Kidney (tissue), 14 donors: ENCODE results near the gene UBAP2L. TPM values are rescaled to one million over a fixed set of nuclear protein-coding genes. Genes with fewer than 3 reads are reported as not detected.

ENCODE experiments used
- DNase-seq, 5 donors: peaks; one replicate each; pipeline ENCODE4 v3.0.0-alpha.2; 2013 to 2020
- FAIRE-seq: peaks from 2 replicates; lab custom pipeline; 2012; peaks lifted over from hg19 to GRCh38; lab: Jason Lieb, UNC
- H3K27ac ChIP-seq, 2 donors: one replicate each; pipeline ENCODE4 v1.7.0; 2013; ENCODE audit warnings: low read depth in 2 of 2, low read length in 2 of 2, inconsistent platforms in 1 of 2
- H3K27me3 ChIP-seq: one replicate; pipeline ENCODE4 v1.7.1; 2013; ENCODE audit warnings: low read length, inconsistent platforms; ENCODE audit not compliant: control insufficient read depth, insufficient read depth
- H3K36me3 ChIP-seq, 3 donors: one replicate each; pipeline versions ENCODE4 v1.7.0 to v1.7.1; 2013; ENCODE audit warnings: low read length in 3 of 3, control low read depth in 1 of 3, inconsistent platforms in 1 of 3; ENCODE audit not compliant: insufficient read depth in 3 of 3, control insufficient read depth in 2 of 3
- H3K4me1 ChIP-seq, 3 donors: one replicate each; pipeline versions ENCODE4 v1.7.0 to v1.7.1; 2013; ENCODE audit warnings: low read length in 3 of 3, inconsistent platforms in 1 of 3, low read depth in 1 of 3; ENCODE audit not compliant: control insufficient read depth in 2 of 3, insufficient read depth in 2 of 3
- H3K4me3 ChIP-seq, 3 donors: one replicate each; pipeline versions ENCODE4 v1.7.0 to v1.8.1; 2013; ENCODE audit warnings: low read length in 3 of 3, control low read depth in 1 of 3, inconsistent platforms in 1 of 3
- H3K9ac ChIP-seq, 3 donors: one replicate each; pipeline versions ENCODE4 v1.7.0 to v1.7.1; 2013; ENCODE audit warnings: low read length in 3 of 3, control low read depth in 1 of 3, inconsistent platforms in 1 of 3
- H3K9me3 ChIP-seq, 3 donors: one replicate each; pipeline versions ENCODE4 v1.7.0 to v1.7.1; 2013; ENCODE audit warnings: low read length in 3 of 3, control low read depth in 1 of 3, inconsistent platforms in 1 of 3; ENCODE audit not compliant: control insufficient read depth in 2 of 3, insufficient read depth in 1 of 3
- intact Hi-C: fragments of 100-400 bp; cut with DNase I; formaldehyde crosslinking; loops from one replicate; pipeline ENCODE4 v1.11.1; 2022
- microRNA-seq: library from miRNA; unstranded; fragments of <30 nt; microRNA quantifications from one replicate; pipeline ENCODE4 v1.2.0, GENCODE V29; 2020
- polyA plus RNA-seq: library from polyadenylated mRNA; stranded (reverse); fragments of 350-450 nt; fragmentation: Illumina TruSeq; extraction: RNeasy Lipid Tissue Mini Kit (QIAGEN cat#74804); gene quantifications from one replicate; pipeline ENCODE4 v1.2.3, GENCODE V29; 2014; ENCODE audit warnings: low read depth, low replicate concordance; ENCODE audit not compliant: insufficient read depth
- total RNA-seq: library from RNA; stranded (reverse); fragmentation: NEBNext Ultra II Directional; extraction: Animal tissue kit (Norgen Biotek cat#: 25700); gene quantifications from one replicate; pipeline ENCODE4 v1.2.1, GENCODE V29; 2021
- TF ChIP-seq, protein P1 (sequence below): IDR thresholded peaks from 3 replicates; pipeline ENCODE4 v1.5.1; 2012; ENCODE audit warnings: mild to moderate bottlenecking, moderate library complexity, borderline replicate concordance; ENCODE audit not compliant: insufficient read depth; ENCODE audit errors: extremely low read depth
- donor health status: control.
- donor health status: control.
- donor health status: control.
- donor health status: control.
- donor health status: control.
- donor health status: DM: yes; HTN: yes; CAD: no.
- donor health status: Normal renal cell carcinoma (clear cell type).

Gene UBAP2L
- total and polyA plus RNA-seq, 2 donors from 2014 or later = 46.2 to 131 TPM

DNA sequence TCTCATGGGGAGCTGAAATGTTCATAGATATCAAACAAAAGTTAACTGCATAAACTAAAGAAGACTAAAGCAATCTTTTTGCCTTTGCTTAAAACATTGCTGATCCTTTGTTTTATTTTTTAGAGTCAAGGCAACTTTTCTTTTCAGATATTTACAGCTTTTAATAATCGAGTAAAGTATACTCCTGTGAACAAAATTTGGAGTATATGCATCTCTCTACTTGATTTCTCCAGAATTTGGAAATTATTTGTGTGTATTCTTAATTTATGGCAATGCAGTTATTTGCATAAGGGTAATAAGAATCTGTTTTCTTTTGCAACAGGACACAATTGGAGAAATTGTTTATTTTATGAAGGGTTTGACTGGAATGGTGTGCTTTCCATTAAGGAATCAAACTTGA lies 95.9 kb downstream of the UBAP2L start:
- no peak for FAIRE-seq
- no peak overlapping the region for H3K9ac ChIP-seq
- intact Hi-C loops = no loop called here

DNA sequence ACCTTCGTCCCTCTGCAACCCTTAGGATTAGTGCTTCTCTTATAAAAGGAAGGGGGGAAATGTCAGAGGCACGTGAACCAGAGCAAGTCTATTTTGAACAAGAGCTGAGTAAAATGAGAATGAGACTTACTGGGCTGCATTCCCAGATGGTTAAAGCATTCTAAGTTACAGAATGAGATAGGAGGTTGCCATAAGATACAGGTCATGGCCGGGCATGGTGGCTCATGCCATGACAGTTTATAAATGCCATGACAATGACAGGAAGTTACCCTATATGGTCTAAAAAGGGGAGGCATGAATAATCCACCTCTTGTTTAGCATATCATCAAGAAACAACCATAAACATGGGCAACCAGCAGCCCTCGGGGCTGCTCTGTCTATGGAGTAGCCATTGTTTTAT lies 97.6 kb downstream of the UBAP2L start:
- Histone ChIP-seq H3K4me1 (no peaks in the 10 kb centered on the region), H3K4me3 (no peak overlapping the region), H3K36me3 (no peaks in the 10 kb centered on the region), H3K9ac (no peak overlapping the region), H3K9me3 (no peaks in the 10 kb centered on the region), H3K27me3 (no peaks in the 10 kb centered on the region), H3K27ac (no peak overlapping the region)
- no peak for DNase-seq
- TF ChIP-seq, protein P1, sequence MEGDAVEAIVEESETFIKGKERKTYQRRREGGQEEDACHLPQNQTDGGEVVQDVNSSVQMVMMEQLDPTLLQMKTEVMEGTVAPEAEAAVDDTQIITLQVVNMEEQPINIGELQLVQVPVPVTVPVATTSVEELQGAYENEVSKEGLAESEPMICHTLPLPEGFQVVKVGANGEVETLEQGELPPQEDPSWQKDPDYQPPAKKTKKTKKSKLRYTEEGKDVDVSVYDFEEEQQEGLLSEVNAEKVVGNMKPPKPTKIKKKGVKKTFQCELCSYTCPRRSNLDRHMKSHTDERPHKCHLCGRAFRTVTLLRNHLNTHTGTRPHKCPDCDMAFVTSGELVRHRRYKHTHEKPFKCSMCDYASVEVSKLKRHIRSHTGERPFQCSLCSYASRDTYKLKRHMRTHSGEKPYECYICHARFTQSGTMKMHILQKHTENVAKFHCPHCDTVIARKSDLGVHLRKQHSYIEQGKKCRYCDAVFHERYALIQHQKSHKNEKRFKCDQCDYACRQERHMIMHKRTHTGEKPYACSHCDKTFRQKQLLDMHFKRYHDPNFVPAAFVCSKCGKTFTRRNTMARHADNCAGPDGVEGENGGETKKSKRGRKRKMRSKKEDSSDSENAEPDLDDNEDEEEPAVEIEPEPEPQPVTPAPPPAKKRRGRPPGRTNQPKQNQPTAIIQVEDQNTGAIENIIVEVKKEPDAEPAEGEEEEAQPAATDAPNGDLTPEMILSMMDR = no peak
- no peak for FAIRE-seq
- intact Hi-C loops = no loop called here

More for the DNA sequence above, 95.9 kb downstream of the UBAP2L start:
- DNase-seq = no peak
- Histone ChIP-seq H3K27ac (no peak overlapping the region), H3K27me3 (no peaks in the 10 kb centered on the region), H3K4me3 (no peak overlapping the region), H3K4me1 (no peaks in the 10 kb centered on the region), H3K9me3 (no peaks in the 10 kb centered on the region), H3K36me3 (no peaks in the 10 kb centered on the region)
- TF ChIP-seq, protein P1 = no peak

Small RNA genes within 50 kb of the gene (microRNA-seq; reads per million reads assigned to microRNA genes)
- gene MIR190B = 5.1 reads per million, percentile 9 among the genes with 10 or more reads in this experiment

Other genes with a start within 250 kb of the UBAP2L start
- gene JTB, start 243.3 kb upstream of the UBAP2L start, total RNA-seq = 97.0 TPM
- gene JTB, start 243.3 kb upstream of the UBAP2L start, polyA plus RNA-seq = 188 TPM
- gene RAB13, start 234.6 kb upstream of the UBAP2L start, total RNA-seq = 142 TPM
- 226 TPM for gene RAB13, start 234.6 kb upstream of the UBAP2L start, polyA plus RNA-seq
- 1,447 TPM for gene RPS27, start 230.2 kb upstream of the UBAP2L start, total RNA-seq
- 4,953 TPM for gene RPS27, start 230.2 kb upstream of the UBAP2L start, polyA plus RNA-seq
- 0.06 TPM for gene NUP210L, start 65.9 kb upstream of the UBAP2L start, total RNA-seq
- not detected for gene NUP210L, start 65.9 kb upstream of the UBAP2L start, polyA plus RNA-seq
- 315 TPM for gene TPM3, start 28.9 kb upstream of the UBAP2L start, total RNA-seq
- 156 TPM for gene TPM3, start 28.9 kb upstream of the UBAP2L start, polyA plus RNA-seq
- not detected for gene CFAP141, start 14.6 kb upstream of the UBAP2L start, total RNA-seq
- gene CFAP141, start 14.6 kb upstream of the UBAP2L start, polyA plus RNA-seq = not detected
- gene HAX1, start 51.7 kb downstream of the UBAP2L start, total RNA-seq = 74.8 TPM
- gene HAX1, start 51.7 kb downstream of the UBAP2L start, polyA plus RNA-seq = 153 TPM
- not detected for gene AQP10, start 100.1 kb downstream of the UBAP2L start, total RNA-seq
- not detected for gene AQP10, start 100.1 kb downstream of the UBAP2L start, polyA plus RNA-seq
- 40.9 TPM for gene ATP8B2, start 104.6 kb downstream of the UBAP2L start, total RNA-seq
- gene ATP8B2, start 104.6 kb downstream of the UBAP2L start, polyA plus RNA-seq = 6.2 TPM
- gene IL6R, start 184.4 kb downstream of the UBAP2L start, total RNA-seq = 33.0 TPM
- gene IL6R, start 184.4 kb downstream of the UBAP2L start, polyA plus RNA-seq = 6.2 TPM